ENCODE measurements around the gene PCNX2.

The PCNX2 gene

GRCh38 chr1:232939748-232940147 lies 355.8 kb downstream of the PCNX2 start:
- no peaks in the 10 kb centered on the region for H3K36me3 ChIP-seq (ENCODE audit: control insufficient read depth, insufficient read depth, low read length)
- no peak overlapping the region for H3K4me3 ChIP-seq (replicated peaks; ENCODE audit: low read depth, low read length)

GRCh38 chr1:232938926-232939325 lies 356.6 kb downstream of the PCNX2 start:
- TF ChIP-seq CTCF (IDR thresholded peaks at IDR 0.05; ENCODE audit: insufficient read depth, low read length, poor library complexity, severe bottlenecking), result no peak

More at GRCh38 chr1:232939748-232940147, 355.8 kb downstream of the PCNX2 start:
- no peak for DNase-seq (ENCODE audit: extremely low read depth, insufficient read length)
- H3K27me3 ChIP-seq (replicated peaks; ENCODE audit: control insufficient read depth, insufficient read depth, low read length), result no peaks in the 10 kb centered on the region
- no peak for TF ChIP-seq CTCF (IDR thresholded peaks at IDR 0.05; ENCODE audit: insufficient read depth, low read length, poor library complexity, severe bottlenecking)

GRCh38 chr1:232937741-232938375 lies 357.7 kb downstream of the PCNX2 start:
- TF ChIP-seq CTCF (IDR thresholded peaks at IDR 0.05; ENCODE audit: insufficient read depth, low read length, poor library complexity, severe bottlenecking), result no peak
- Histone ChIP-seq H3K4me3 (replicated peaks; ENCODE audit: low read depth, low read length) (no peak overlapping the region), H3K36me3 (ENCODE audit: control insufficient read depth, insufficient read depth, low read length) (no peaks in the 10 kb centered on the region), H3K27me3 (replicated peaks; ENCODE audit: control insufficient read depth, insufficient read depth, low read length) (no peaks in the 10 kb centered on the region)
- DNase-seq (ENCODE audit: extremely low read depth, insufficient read length), result no peak

More at GRCh38 chr1:232938926-232939325, 356.6 kb downstream of the PCNX2 start:
- Histone ChIP-seq H3K36me3 (ENCODE audit: control insufficient read depth, insufficient read depth, low read length) (no peaks in the 10 kb centered on the region), H3K27me3 (replicated peaks; ENCODE audit: control insufficient read depth, insufficient read depth, low read length) (no peaks in the 10 kb centered on the region), H3K4me3 (replicated peaks; ENCODE audit: low read depth, low read length) (no peak overlapping the region)
- no peak for DNase-seq (ENCODE audit: extremely low read depth, insufficient read length)

GRCh38 chr1:232936941-232937340 lies 358.6 kb downstream of the PCNX2 start:
- TF ChIP-seq CTCF (IDR thresholded peaks at IDR 0.05; ENCODE audit: insufficient read depth, low read length, poor library complexity, severe bottlenecking), result no peak
- H3K4me3 ChIP-seq (replicated peaks; ENCODE audit: low read depth, low read length), result no peak overlapping the region
- H3K27me3 ChIP-seq (replicated peaks; ENCODE audit: control insufficient read depth, insufficient read depth, low read length), result no peaks in the 10 kb centered on the region
- no peak for DNase-seq (ENCODE audit: extremely low read depth, insufficient read length)
- no peaks in the 10 kb centered on the region for H3K36me3 ChIP-seq (ENCODE audit: control insufficient read depth, insufficient read depth, low read length)

Measured in GM06990 (cell line).